ENCODE measurements around the gene GLS.
A peak's percentile ranks its signal among the peaks of the same experiment; 100 is the strongest.

Gene GLS

GRCh38 chr2:190997526-190998113 is 117.0 kb downstream of the GLS start:
- DNase-seq, result no peak

- no peak for DNase-seq
These were observed 118.4 kb downstream of the GLS start for GRCh38 chr2:190999058-190999457.

GRCh38 chr2:190999949-191000665 is 119.5 kb downstream of the GLS start:
- no peak for DNase-seq

- DNase-seq, result no peak
These were observed 120.4 kb downstream of the GLS start for GRCh38 chr2:191001032-191001431.

- DNase-seq, result no peak
These were observed 121.0 kb downstream of the GLS start for GRCh38 chr2:191001624-191002023.

- no peak for DNase-seq
These were observed 123.0 kb downstream of the GLS start for GRCh38 chr2:191003405-191004309.

GRCh38 chr2:191006297-191006696 is 125.7 kb downstream of the GLS start:
- no peak for DNase-seq

- no peak for DNase-seq
These were observed 126.6 kb downstream of the GLS start for GRCh38 chr2:191006997-191007783.

- no peak for DNase-seq
These were observed 127.7 kb downstream of the GLS start for GRCh38 chr2:191008286-191008685.

GRCh38 chr2:191009541-191010374 is 129.1 kb downstream of the GLS start:
- no peak for DNase-seq

GRCh38 chr2:191010887-191011885 is 130.6 kb downstream of the GLS start:
- no peak for DNase-seq

- no peak for DNase-seq
These were observed 131.7 kb downstream of the GLS start for GRCh38 chr2:191012346-191012745.

GRCh38 chr2:191012845-191013681 is 132.4 kb downstream of the GLS start:
- no peak for DNase-seq

- no peak for DNase-seq
These were observed 133.0 kb downstream of the GLS start for GRCh38 chr2:191013682-191013931.

- peak; percentile 98 for DNase-seq
These were observed 133.5 kb downstream of the GLS start, which contains the start of gene STAT1 for GRCh38 chr2:191013932-191014652. Gene STAT1 (minus strand): TSS chr2:191014171. CDS start chr2:191010003, 4,168 bp downstream.

GRCh38 chr2:191014653-191015020 is 134.0 kb downstream of the GLS start:
- DNase-seq, result no peak
